Neural progenitor cell (in vitro differentiated cells): ENCODE data around the gene AARS2. TPM values are rescaled to one million over a fixed set of nuclear protein-coding genes. Genes with fewer than 3 reads are reported as not detected.

ENCODE experiments used
- DNase-seq: peaks from one replicate; pipeline ENCODE4 v3.0.0-alpha.2; 2016; ENCODE audit warnings: low spot score
- H2AFZ ChIP-seq: fragments of 200-600 bp; sonication (generic); replicated peaks from 2 replicates; pipeline ENCODE4 v1.6.1; 2016; ENCODE audit warnings: antibody characterized with exemption
- H3F3A ChIP-seq: fragments of 200-600 bp; sonication (generic); 2 replicates; pipeline ENCODE4 v1.6.1; 2016; ENCODE audit warnings: antibody characterized with exemption, low read depth
- H3K27ac ChIP-seq: fragments of 200-600 bp; sonication (generic); 2 replicates; pipeline ENCODE4 v1.5.1; 2016; ENCODE audit warnings: mild to moderate bottlenecking
- H3K27me3 ChIP-seq: fragments of 200-600 bp; sonication (generic); 2 replicates; pipeline ENCODE4 v1.6.1; 2016; ENCODE audit warnings: mild to moderate bottlenecking, moderate library complexity
- H3K36me3 ChIP-seq: fragments of 200-600 bp; sonication (generic); 2 replicates; pipeline ENCODE4 v1.5.1; 2016
- H3K4me1 ChIP-seq: fragments of 200-600 bp; sonication (generic); 2 replicates; pipeline ENCODE4 v1.6.1; 2016; ENCODE audit warnings: mixed run types
- H3K4me2 ChIP-seq: fragments of 200-600 bp; sonication (generic); 2 replicates; pipeline ENCODE4 v1.6.1; 2016
- H3K4me3 ChIP-seq: fragments of 200-600 bp; sonication (generic); 2 replicates; pipeline ENCODE4 v1.5.1; 2016
- H3K79me2 ChIP-seq: fragments of 200-600 bp; sonication (generic); 2 replicates; pipeline ENCODE4 v1.6.1; 2016; ENCODE audit warnings: low read depth
- H3K9ac ChIP-seq: fragments of 200-600 bp; sonication (generic); 2 replicates; pipeline ENCODE4 v1.6.1; 2016
- H3K9me3 ChIP-seq: fragments of 200-600 bp; sonication (generic); 2 replicates; pipeline ENCODE4 v1.5.1; 2016; ENCODE audit warnings: low read depth
- H4K20me1 ChIP-seq: fragments of 200-600 bp; sonication (generic); 2 replicates; pipeline ENCODE4 v1.6.1; 2016; ENCODE audit warnings: low read depth
- H3K27ac Mint-ChIP-seq: 3 replicates; pipeline ENCODE4 v1.8.0; 2021; ENCODE audit warnings: mixed read lengths
- H3K27me3 Mint-ChIP-seq: 2 replicates; pipeline ENCODE4 v1.8.0; 2022; ENCODE audit warnings: low read depth, mild to moderate bottlenecking, inconsistent platforms, moderate library complexity, mixed read lengths; ENCODE audit not compliant: insufficient read depth
- H3K36me3 Mint-ChIP-seq: 3 replicates; pipeline ENCODE4 v1.8.0; 2021; ENCODE audit warnings: mixed read lengths
- H3K4me1 Mint-ChIP-seq: 3 replicates; pipeline ENCODE4 v1.8.0; 2021; ENCODE audit warnings: mixed read lengths
- H3K4me3 Mint-ChIP-seq: 3 replicates; pipeline ENCODE4 v1.8.0; 2021; ENCODE audit warnings: mild to moderate bottlenecking, moderate library complexity, mixed read lengths
- H3K9me3 Mint-ChIP-seq: 3 replicates; pipeline ENCODE4 v1.8.0; 2020; ENCODE audit warnings: mixed read lengths
- CTCF ChIP-seq: fragments of 200-600 bp; sonication (generic); IDR thresholded peaks from 2 replicates; pipeline ENCODE4 v1.5.1; 2017; ENCODE audit warnings: antibody characterized with exemption, mild to moderate bottlenecking
- EZH2 ChIP-seq: fragments of 200-600 bp; sonication (generic); IDR thresholded peaks from 2 replicates; pipeline ENCODE4 v1.6.1; 2017; ENCODE audit warnings: antibody characterized with exemption, mild to moderate bottlenecking, moderate library complexity
- EZH2phosphoT487 ChIP-seq: fragments of 200-600 bp; sonication (generic); IDR thresholded peaks from 2 replicates; pipeline ENCODE4 v1.6.1; 2017; ENCODE audit warnings: antibody characterized with exemption
- total RNA-seq: library from RNA; depleted of rRNA; stranded (reverse); fragments of >200 nt; gene quantifications from 2 replicates; pipeline ENCODE4 v1.2.3, GENCODE V29; 2015; ENCODE audit warnings: low replicate concordance

Gene AARS2
- total RNA-seq, 1 donor from 2014 or later = 16.1 TPM

- peaks cover 36% of the 10 kb centered on the region for H3K4me1 Mint-ChIP-seq
- peaks cover 11% of the 10 kb centered on the region for H3K36me3 ChIP-seq
Observed at GRCh38 chr6:44256775-44257024, 56.4 kb downstream of the AARS2 start.

GRCh38 chr6:44255871-44256774, 57.0 kb downstream of the AARS2 start:
- TF ChIP-seq EZH2phosphoT487 (no peak), CTCF (no peak), EZH2 (no peak)
- Histone ChIP-seq H3F3A (peaks cover 68% of the 10 kb centered on the region), H3K9me3 (no peaks in the 10 kb centered on the region), H3K9ac (peak overlapping the region; percentile 82), H3K4me1 (peaks cover 10% of the 10 kb centered on the region), H4K20me1 (peaks cover 55% of the 10 kb centered on the region), H3K79me2 (peaks cover 54% of the 10 kb centered on the region), H3K36me3 (peaks cover 17% of the 10 kb centered on the region), H3K4me2 (peak overlapping the region; percentile 99), H3K27me3 (no peaks in the 10 kb centered on the region), H3K27ac (peak overlapping the region; percentile 93), H2AFZ (no peak overlapping the region), H3K4me3 (peak overlapping the region; percentile 96)
- Mint-ChIP-seq H3K27ac (peak overlapping the region; percentile 24), H3K9me3 (no peaks in the 10 kb centered on the region), H3K4me1 (peaks cover 37% of the 10 kb centered on the region), H3K4me3 (peak overlapping the region; percentile 91), H3K27me3 (peaks cover 15% of the 10 kb centered on the region), H3K36me3 (peaks cover 28% of the 10 kb centered on the region)
- no peak for DNase-seq

More at GRCh38 chr6:44256775-44257024, 56.4 kb downstream of the AARS2 start:
- peak overlapping the region; percentile 82 for H3K9ac ChIP-seq
- peaks cover 13% of the 10 kb centered on the region for H3K27me3 Mint-ChIP-seq
- TF ChIP-seq EZH2 = no peak
- TF ChIP-seq CTCF = no peak
- no peak for TF ChIP-seq EZH2phosphoT487
- peak overlapping the region; percentile 93 for H3K27ac ChIP-seq
- H3K27me3 ChIP-seq = no peaks in the 10 kb centered on the region
- peaks cover 10% of the 10 kb centered on the region for H3K4me1 ChIP-seq
- peaks cover 23% of the 10 kb centered on the region for H3K36me3 Mint-ChIP-seq
- DNase-seq = no peak
- H3K79me2 ChIP-seq = peaks cover 48% of the 10 kb centered on the region
- peak overlapping the region; percentile 96 for H2AFZ ChIP-seq
- peak overlapping the region; percentile 99 for H3K4me2 ChIP-seq
- peaks cover 50% of the 10 kb centered on the region for H4K20me1 ChIP-seq
- H3K9me3 ChIP-seq = no peaks in the 10 kb centered on the region
- peak overlapping the region; percentile 96 for H3K4me3 ChIP-seq
- H3F3A ChIP-seq = peaks cover 62% of the 10 kb centered on the region
- peak overlapping the region; percentile 24 for H3K27ac Mint-ChIP-seq
- no peaks in the 10 kb centered on the region for H3K9me3 Mint-ChIP-seq
- H3K4me3 Mint-ChIP-seq = peak overlapping the region; percentile 91

- H3K27ac Mint-ChIP-seq = no peak overlapping the region
- Histone ChIP-seq H3K4me2 (peak overlapping the region; percentile 99), H3K79me2 (peaks cover 62% of the 10 kb centered on the region), H3K9ac (no peak overlapping the region), H3K36me3 (peaks cover 26% of the 10 kb centered on the region), H3K4me3 (peak overlapping the region; percentile 96), H4K20me1 (peaks cover 64% of the 10 kb centered on the region), H3F3A (peaks cover 76% of the 10 kb centered on the region), H3K4me1 (peaks cover 10% of the 10 kb centered on the region), H3K27me3 (no peaks in the 10 kb centered on the region), H2AFZ (no peak overlapping the region), H3K27ac (peak overlapping the region; percentile 37), H3K9me3 (no peaks in the 10 kb centered on the region)
- no peak for DNase-seq
- H3K9me3 Mint-ChIP-seq = no peaks in the 10 kb centered on the region
- TF ChIP-seq EZH2phosphoT487 = no peak
- no peak for TF ChIP-seq EZH2
- no peak for TF ChIP-seq CTCF
- peak overlapping the region; percentile 91 for H3K4me3 Mint-ChIP-seq
- peaks cover 35% of the 10 kb centered on the region for H3K36me3 Mint-ChIP-seq
- H3K27me3 Mint-ChIP-seq = peaks cover 15% of the 10 kb centered on the region
- H3K4me1 Mint-ChIP-seq = peaks cover 37% of the 10 kb centered on the region
Observed at GRCh38 chr6:44255105-44255808, 57.9 kb downstream of the AARS2 start.
